ENCODE results near the gene CWC25.
"Not testable (repeated sequence)": the region's sequence is repeated elsewhere in the genome, so short reads cannot be mapped to it uniquely, and the experiment has no call there.

CWC25 gene

GRCh38 chr17:38797158-38797490 is 28.0 kb downstream of the CWC25 start:
- POLR2A ChIA-PET (ENCODE audit: low non-redundant PET) = no interaction called here

GRCh38 chr17:38796451-38797157 is 28.5 kb downstream of the CWC25 start:
- no peak overlapping the region for H3K27ac ChIP-seq
- CTCF ChIA-PET = no interaction called here
- DNase-seq (ENCODE audit: low spot score) = no peak
- POLR2A ChIA-PET (ENCODE audit: low non-redundant PET) = no interaction called here
- no peak for TF ChIP-seq CTCF (conservative IDR thresholded peaks at IDR 0.05; ENCODE audit: low read depth)

More at GRCh38 chr17:38797158-38797490, 28.0 kb downstream of the CWC25 start:
- no peak for TF ChIP-seq CTCF (conservative IDR thresholded peaks at IDR 0.05; ENCODE audit: low read depth)
- CTCF ChIA-PET = no interaction called here
- DNase-seq (ENCODE audit: low spot score) = no peak
- no peak overlapping the region for H3K27ac ChIP-seq

- POLR2A ChIA-PET (ENCODE audit: low non-redundant PET) = interaction anchor here (0.7 kb wide), 1 partner anchor 33 kb away, joined by 3 read pairs; no protein-coding TSS in a partner anchor
- no peak overlapping the region for H3K27ac ChIP-seq
- no peak for DNase-seq (ENCODE audit: low spot score)
- CTCF ChIA-PET = interaction anchor here (0.6 kb wide), 1 partner anchor 786 kb away, joined by 4 read pairs; no protein-coding TSS in a partner anchor
- no peak for TF ChIP-seq CTCF (conservative IDR thresholded peaks at IDR 0.05; ENCODE audit: low read depth)
Measured at GRCh38 chr17:38794221-38794620, 30.9 kb downstream of the CWC25 start.

- TF ChIP-seq CTCF (conservative IDR thresholded peaks at IDR 0.05; ENCODE audit: low read depth) = no peak
- DNase-seq (ENCODE audit: low spot score) = no peak
- no peak overlapping the region for H3K27ac ChIP-seq
- POLR2A ChIA-PET (ENCODE audit: low non-redundant PET) = no interaction called here
- CTCF ChIA-PET = no interaction called here
Measured at GRCh38 chr17:38791162-38791561, 34.0 kb downstream of the CWC25 start.

- DNase-seq (ENCODE audit: low spot score); POLR2A ChIA-PET (ENCODE audit: low non-redundant PET); CTCF ChIA-PET: not testable (repeated sequence)
- H3K27ac ChIP-seq = peak overlapping the region; percentile 31; the same call in 1 of the 2 replicates
Measured at GRCh38 chr17:38790148-38790707, 34.9 kb downstream of the CWC25 start.

GRCh38 chr17:38789185-38789584 is 35.9 kb downstream of the CWC25 start:
- no peak for DNase-seq (ENCODE audit: low spot score)
- CTCF ChIA-PET = no interaction called here
- no peak overlapping the region for H3K27ac ChIP-seq
- no peak for TF ChIP-seq CTCF (conservative IDR thresholded peaks at IDR 0.05; ENCODE audit: low read depth)
- POLR2A ChIA-PET (ENCODE audit: low non-redundant PET) = no interaction called here

GRCh38 chr17:38787999-38788398 is 37.1 kb downstream of the CWC25 start:
- DNase-seq (ENCODE audit: low spot score); H3K27ac ChIP-seq; CTCF ChIA-PET; POLR2A ChIA-PET (ENCODE audit: low non-redundant PET): not testable (repeated sequence)

Data from RWPE1 (cell line).